Measurements from ENCODE around the gene CCDC187. TPM values are rescaled to one million over a fixed set of nuclear protein-coding genes. Genes with fewer than 3 reads are reported as not detected.

The CCDC187 gene
- total RNA-seq, 1 donor from 2014 or later = not detected

- intact Hi-C loops (cut with micrococcal nuclease) = no loop called here
Observed at GRCh38 chr9:136339958-136340310, 36.0 kb upstream of the CCDC187 start.

GRCh38 chr9:136339173-136339957, 35.5 kb upstream of the CCDC187 start:
- intact Hi-C loops (cut with micrococcal nuclease) = no loop called here

DNA sequence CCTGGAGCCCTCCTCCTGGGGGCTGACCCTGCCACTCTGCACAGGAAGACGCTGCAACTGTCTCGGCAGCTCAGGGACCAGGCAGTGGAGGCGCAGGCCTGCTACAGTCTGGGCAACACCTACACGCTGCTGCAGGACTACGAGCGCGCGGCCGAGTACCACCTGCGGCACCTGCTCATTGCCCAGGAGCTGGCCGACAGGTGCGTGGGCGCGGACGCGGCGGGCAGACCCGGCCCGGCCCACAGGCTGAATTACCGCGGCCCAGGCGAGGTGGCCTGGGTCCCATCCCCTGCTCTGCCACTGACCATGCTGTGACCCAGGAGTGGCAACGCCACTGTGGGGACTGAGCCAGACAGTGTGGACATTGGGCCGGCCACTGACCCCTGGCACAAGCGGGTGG, 34.6 kb upstream of the CCDC187 start:
- intact Hi-C loops (cut with micrococcal nuclease) = no loop called here

GRCh38 chr9:136337416-136338395, 33.8 kb upstream of the CCDC187 start:
- intact Hi-C loops (cut with micrococcal nuclease) = no loop called here

DNA sequence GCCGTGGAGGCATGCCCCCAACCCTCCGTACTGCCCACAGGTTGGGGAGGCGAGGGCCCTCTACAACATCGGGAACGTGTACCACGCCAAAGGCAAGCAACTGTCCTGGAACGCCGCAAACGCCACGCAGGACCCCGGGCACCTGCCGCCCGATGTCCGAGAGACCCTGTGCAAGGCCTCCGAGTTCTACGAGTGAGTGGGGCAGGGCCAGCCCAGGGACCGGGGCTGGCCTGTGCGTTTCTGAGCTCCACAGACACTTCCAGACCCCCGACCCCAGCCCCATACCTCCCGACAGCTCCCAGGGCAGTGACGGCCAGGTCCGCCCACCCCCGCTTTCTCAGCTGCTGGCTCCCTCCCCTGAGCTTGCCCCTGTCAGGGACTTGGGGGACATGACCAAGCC, 33.0 kb upstream of the CCDC187 start:
- intact Hi-C loops (cut with micrococcal nuclease) = no loop called here

GRCh38 chr9:136336156-136336870, 32.4 kb upstream of the CCDC187 start:
- intact Hi-C loops (cut with micrococcal nuclease) = no loop called here

- intact Hi-C loops (cut with micrococcal nuclease) = no loop called here
Observed at GRCh38 chr9:136335296-136336155, 31.6 kb upstream of the CCDC187 start.

GRCh38 chr9:136334541-136334940, 30.6 kb upstream of the CCDC187 start:
- intact Hi-C loops (cut with micrococcal nuclease) = no loop called here

- intact Hi-C loops (cut with micrococcal nuclease) = no loop called here
Observed at GRCh38 chr9:136333486-136333885, 29.6 kb upstream of the CCDC187 start.

DNA sequence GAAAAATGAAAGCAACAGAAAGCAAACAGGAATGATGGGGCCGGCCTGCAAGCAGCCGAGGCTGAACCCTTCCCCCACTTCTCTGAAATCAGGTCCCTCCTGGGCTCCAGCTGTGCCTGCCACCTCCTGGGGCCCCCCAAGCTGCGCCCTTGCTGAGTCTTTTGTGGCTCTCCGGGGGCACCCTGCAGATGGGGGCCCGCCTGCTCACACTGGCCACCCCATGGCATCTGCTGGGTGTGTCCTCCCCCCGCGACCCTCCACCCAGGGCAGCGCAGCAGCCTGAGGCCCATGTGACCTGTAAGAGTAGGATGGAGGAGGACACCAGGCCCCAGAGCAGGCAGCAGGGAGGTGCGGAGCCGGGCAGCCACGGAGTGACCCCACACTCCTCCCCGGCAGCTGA, 29.2 kb upstream of the CCDC187 start:
- intact Hi-C loops (cut with micrococcal nuclease) = no loop called here

- intact Hi-C loops (cut with micrococcal nuclease) = no loop called here
Observed at GRCh38 chr9:136332482-136332983, 28.6 kb upstream of the CCDC187 start.

DNA sequence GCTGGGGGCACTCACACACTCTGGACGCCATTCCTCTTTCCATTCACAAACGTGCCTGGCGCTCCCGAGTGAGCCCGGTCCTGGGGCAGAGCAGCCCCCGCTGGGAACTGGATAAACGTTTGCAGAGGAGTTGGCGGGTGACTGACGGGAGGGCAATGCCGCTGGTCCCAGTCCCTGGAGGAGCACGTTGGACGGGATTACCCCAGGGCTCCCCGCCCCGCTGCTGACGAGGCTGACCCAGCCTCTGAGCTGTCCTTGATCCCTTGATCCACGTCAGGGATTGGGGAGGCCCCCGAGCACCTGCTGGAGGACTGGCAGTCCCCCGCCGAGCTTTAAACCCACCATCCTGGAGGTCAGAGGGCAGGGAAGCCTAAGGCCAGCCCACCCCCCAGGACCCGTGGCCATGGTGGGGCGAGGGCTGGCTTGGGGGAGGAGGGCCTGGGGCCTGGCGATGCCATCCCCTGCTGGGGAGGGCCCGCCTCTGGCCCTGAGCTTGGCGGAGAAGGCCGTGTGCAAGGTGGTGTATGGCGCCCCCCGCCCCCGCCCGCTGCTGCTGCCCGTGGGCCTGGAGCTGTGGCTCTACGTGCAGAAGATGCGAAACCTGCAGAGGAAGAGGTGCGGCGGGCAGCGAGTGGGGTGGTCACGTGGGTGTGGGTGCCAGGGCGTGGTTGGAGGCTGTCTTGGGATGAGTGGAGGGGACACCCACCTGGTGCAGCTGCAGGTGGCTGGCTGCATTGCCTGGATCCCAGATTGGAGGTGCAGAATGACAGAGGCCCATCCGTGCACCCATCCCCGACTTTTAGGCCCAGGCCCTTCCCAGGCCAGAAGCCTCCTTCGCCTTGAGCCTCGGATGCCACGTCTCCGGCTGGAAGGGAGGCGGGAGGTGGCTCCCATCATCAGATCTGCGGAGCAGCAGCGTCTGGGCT, 27.9 kb upstream of the CCDC187 start:
- intact Hi-C loops (cut with micrococcal nuclease) = no loop called here

GRCh38 chr9:136331030-136331429, 27.1 kb upstream of the CCDC187 start:
- intact Hi-C loops (cut with micrococcal nuclease) = no loop called here

GRCh38 chr9:136330406-136330990, 26.6 kb upstream of the CCDC187 start:
- intact Hi-C loops (cut with micrococcal nuclease) = no loop called here

DNA sequence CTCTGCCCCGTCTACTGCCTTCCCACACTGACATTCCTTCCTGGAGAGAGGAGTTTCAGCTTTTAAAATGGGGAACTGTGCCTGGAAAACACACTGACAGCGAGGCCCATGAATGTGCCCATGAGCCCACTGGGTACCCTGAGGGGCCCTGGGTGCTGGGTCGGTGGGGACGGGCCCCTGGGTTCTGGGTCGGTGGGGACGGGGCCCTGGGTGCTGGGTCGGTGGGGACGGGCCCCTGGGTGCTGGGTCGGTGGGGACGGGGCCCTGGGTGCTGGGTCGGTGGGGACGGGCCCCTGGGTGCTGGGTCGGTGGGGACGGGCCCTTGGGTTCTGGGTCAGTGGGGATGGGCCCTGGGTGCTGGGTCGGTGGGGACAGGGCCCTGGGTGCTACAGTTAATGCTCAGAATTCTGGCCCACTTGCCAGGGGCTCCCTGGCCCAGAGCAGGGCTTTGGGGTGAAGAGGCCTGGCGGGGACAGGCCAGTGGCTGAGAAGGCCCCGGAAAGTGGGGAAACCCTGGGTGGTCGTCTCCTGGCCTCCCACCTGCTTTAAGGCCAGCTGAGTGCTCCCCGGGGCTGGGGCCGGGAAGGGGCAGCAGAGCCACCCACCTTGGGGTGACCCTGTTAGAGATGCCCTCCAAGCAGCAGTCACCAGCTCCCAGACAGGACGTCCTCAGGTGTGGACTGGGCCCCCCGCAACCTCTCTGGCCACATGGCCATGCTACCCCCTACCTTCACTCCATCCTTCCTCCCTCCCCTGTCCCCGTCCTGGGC, 25.9 kb upstream of the CCDC187 start:
- intact Hi-C loops (cut with micrococcal nuclease) = no loop called here

DNA sequence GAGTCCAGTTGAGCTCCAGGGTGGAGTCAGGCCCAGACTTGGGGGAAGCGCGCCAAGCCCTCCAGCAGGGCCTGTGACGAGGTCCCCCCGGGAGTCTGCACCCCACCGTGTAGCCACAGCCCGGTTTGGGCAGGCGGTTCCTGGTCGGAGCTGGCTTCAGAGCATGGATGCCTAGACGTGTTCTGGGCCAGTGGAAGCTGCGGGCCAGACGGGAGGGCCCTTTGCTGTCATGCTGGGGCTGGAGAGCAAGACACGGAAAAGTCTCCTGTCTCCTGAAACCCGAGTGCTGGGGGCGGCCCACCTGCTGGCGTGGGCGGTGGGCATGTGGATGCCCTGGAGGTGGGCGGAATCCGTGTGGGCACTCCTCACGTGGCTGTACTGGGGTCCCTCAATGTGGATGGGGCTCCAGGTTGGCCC, 25.3 kb upstream of the CCDC187 start:
- intact Hi-C loops (cut with micrococcal nuclease) = no loop called here

GRCh38 chr9:136328622-136329041, 24.7 kb upstream of the CCDC187 start:
- intact Hi-C loops (cut with micrococcal nuclease) = no loop called here

DNA sequence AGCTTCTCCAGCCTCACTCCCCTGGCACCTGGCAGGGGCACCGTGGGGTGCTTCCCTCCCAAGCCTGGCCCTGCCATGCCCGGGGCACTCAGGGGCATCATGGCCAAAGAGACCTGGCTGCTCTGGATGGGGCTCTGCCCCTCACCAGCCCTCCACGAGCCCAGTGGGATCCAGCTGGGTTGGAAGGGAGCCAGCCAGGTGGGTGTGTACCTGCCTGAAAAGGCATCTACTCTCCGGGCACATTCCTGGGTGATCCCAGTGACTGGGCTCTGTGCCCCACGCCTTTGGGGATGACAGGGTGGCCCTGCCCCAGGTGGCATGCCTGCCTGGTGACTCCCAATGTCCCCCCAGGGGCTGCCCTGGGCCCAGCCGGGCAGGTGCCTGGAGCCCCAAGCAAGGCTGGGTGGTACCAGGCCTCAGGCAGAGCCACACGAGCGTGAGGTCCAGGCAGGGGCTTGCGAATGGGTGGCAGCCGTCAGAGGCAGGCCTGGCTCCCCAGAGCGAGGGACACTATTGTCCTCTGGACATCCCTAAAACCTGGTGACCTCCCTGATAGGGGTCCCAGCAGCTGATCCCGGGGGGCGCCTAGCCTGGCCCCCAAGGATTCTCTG, 24.2 kb upstream of the CCDC187 start:
- intact Hi-C loops (cut with micrococcal nuclease) = no loop called here

Data from T-helper 1 cell treated with Interleukin-12 subunit alpha and Interleukin-12 subunit beta and Interleukin-4 antibody, amounts not matched to agents 30 ng/mL and 1 ng/mL, for 36 hours (primary cell).